Esophagus (tissue), 2 donors: ENCODE data around the gene LITAF. TPM values are rescaled to one million over a fixed set of nuclear protein-coding genes. Genes with fewer than 3 reads are reported as not detected.

Experiments used
- polyA plus RNA-seq, 2 donors: library from polyadenylated mRNA; stranded (reverse); fragments of 200-250 nt; gene quantifications; one replicate each; pipeline ENCODE4 v1.2.3, GENCODE V29; 2013
- donor health status: healthy with polysubstance abuse.
- donor health status: Bipolar disorder and iron deficiency.

LITAF gene
- polyA plus RNA-seq, 2 donors, result 10.9 to 28.7 TPM

Other genes starting within 250 kb of the LITAF start
- 10 to 100 TPM in 1 of 2 donors, 1 to 10 TPM in 1; 9.1 to 11.3 TPM for gene RMI2, start 241.5 kb downstream of the LITAF start, polyA plus RNA-seq
- 10 to 100 TPM in 1 of 2 donors, 1 to 10 TPM in 1; 8.7 to 11.7 TPM for gene SNN, start 81.5 kb upstream of the LITAF start, polyA plus RNA-seq
- 10 to 100 TPM; 21.8 to 24.5 TPM for gene TXNDC11, start 155.9 kb upstream of the LITAF start, polyA plus RNA-seq
- 10 to 100 TPM; 11.0 to 14.0 TPM for gene ZC3H7A, start 210.3 kb upstream of the LITAF start, polyA plus RNA-seq